ENCODE measurements around the gene INO80B. TPM values are rescaled to one million over a fixed set of nuclear protein-coding genes. Genes with fewer than 3 reads are reported as not detected.

INO80B gene
- total RNA-seq, 1 experiment from 2014 or later = 26.5 TPM

DNA sequence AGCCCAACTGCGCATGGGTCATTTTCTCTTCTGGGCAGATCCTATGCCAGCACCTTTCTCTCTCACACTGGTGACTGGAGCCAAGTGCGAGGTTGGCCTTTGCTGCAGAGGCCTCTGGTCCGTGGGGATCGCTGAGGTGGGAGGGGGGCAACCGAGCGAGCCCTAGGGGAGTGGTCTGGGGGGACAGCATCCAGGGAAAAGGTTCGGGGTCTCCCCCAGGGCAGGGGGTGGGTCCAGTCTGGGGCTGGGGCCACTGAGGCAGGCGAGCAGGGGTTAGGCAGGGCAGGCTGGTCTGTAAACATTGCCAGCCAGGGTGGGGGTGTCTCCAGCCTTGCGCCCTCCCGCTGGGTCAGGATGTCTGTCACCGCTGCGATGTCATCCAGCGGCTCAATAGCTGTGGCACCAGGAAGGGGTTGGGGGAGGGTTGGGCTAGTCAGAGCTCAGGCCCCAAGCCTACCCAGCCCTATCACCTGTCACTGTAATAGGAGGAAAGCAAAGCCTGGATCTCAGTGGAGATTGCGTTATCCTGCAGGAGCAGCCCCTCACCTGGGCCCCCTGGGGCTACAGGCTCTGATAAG, 28.6 kb upstream of the INO80B start:
- DNase-seq (ENCODE audit: low read depth, low spot score) (no peak), ATAC-seq (no peak)
- intact Hi-C loops (cut with micrococcal nuclease; ENCODE audit: unreplicated experiment) = no loop called here
- Histone ChIP-seq H3K27ac (ENCODE audit: low read length) (no peak overlapping the region), H3K4me3 (ENCODE audit: low read depth in 2 of 2, low read length in 2 of 2) (no peak overlapping the region), H3K27me3 (ENCODE audit: control insufficient read depth, insufficient read depth, low read length) (no peaks in the 10 kb centered on the region), H3K4me1 (ENCODE audit: control insufficient read depth, insufficient read depth, low read length) (peaks cover 3% of the 10 kb centered on the region; the same call in 1 of the 2 replicates), H3K9me3 (ENCODE audit: control insufficient read depth, insufficient read depth, low read depth, low read length) (no peaks in the 10 kb centered on the region), H3K36me3 (ENCODE audit: control insufficient read depth, insufficient read depth, low read length) (peaks cover 4% of the 10 kb centered on the region)
- BruUV-seq (replicated peaks) = no TSS peak
- ChIA-PET POLR2A (no interaction called here), CTCF (no interaction called here)
- TF ChIP-seq SIN3A (IDR thresholded peaks at IDR 0.05; ENCODE audit: borderline replicate concordance, insufficient read depth, low read depth, low read length) (no peak), TCF7L2 (IDR thresholded peaks at IDR 0.05; ENCODE audit: low read depth, low read length) (no peak), POLR2AphosphoS5 (IDR thresholded peaks at IDR 0.05; ENCODE audit: low read depth, low read length) (no peak)
- TF ChIP-seq, protein P1, sequence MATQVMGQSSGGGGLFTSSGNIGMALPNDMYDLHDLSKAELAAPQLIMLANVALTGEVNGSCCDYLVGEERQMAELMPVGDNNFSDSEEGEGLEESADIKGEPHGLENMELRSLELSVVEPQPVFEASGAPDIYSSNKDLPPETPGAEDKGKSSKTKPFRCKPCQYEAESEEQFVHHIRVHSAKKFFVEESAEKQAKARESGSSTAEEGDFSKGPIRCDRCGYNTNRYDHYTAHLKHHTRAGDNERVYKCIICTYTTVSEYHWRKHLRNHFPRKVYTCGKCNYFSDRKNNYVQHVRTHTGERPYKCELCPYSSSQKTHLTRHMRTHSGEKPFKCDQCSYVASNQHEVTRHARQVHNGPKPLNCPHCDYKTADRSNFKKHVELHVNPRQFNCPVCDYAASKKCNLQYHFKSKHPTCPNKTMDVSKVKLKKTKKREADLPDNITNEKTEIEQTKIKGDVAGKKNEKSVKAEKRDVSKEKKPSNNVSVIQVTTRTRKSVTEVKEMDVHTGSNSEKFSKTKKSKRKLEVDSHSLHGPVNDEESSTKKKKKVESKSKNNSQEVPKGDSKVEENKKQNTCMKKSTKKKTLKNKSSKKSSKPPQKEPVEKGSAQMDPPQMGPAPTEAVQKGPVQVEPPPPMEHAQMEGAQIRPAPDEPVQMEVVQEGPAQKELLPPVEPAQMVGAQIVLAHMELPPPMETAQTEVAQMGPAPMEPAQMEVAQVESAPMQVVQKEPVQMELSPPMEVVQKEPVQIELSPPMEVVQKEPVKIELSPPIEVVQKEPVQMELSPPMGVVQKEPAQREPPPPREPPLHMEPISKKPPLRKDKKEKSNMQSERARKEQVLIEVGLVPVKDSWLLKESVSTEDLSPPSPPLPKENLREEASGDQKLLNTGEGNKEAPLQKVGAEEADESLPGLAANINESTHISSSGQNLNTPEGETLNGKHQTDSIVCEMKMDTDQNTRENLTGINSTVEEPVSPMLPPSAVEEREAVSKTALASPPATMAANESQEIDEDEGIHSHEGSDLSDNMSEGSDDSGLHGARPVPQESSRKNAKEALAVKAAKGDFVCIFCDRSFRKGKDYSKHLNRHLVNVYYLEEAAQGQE (IDR thresholded peaks at IDR 0.05; ENCODE audit: insufficient read depth in 1 of 2, low read depth in 2 of 2, low read length in 1 of 2) = no peak
- TF ChIP-seq, protein P2, sequence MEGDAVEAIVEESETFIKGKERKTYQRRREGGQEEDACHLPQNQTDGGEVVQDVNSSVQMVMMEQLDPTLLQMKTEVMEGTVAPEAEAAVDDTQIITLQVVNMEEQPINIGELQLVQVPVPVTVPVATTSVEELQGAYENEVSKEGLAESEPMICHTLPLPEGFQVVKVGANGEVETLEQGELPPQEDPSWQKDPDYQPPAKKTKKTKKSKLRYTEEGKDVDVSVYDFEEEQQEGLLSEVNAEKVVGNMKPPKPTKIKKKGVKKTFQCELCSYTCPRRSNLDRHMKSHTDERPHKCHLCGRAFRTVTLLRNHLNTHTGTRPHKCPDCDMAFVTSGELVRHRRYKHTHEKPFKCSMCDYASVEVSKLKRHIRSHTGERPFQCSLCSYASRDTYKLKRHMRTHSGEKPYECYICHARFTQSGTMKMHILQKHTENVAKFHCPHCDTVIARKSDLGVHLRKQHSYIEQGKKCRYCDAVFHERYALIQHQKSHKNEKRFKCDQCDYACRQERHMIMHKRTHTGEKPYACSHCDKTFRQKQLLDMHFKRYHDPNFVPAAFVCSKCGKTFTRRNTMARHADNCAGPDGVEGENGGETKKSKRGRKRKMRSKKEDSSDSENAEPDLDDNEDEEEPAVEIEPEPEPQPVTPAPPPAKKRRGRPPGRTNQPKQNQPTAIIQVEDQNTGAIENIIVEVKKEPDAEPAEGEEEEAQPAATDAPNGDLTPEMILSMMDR (IDR thresholded peaks at IDR 0.05) = no peak
- in situ Hi-C loops (cut with HindIII; ENCODE audit: low pct_unique_long_range_greater_than_20kb, low sequenced_read_pairs) = no loop called here

DNA sequence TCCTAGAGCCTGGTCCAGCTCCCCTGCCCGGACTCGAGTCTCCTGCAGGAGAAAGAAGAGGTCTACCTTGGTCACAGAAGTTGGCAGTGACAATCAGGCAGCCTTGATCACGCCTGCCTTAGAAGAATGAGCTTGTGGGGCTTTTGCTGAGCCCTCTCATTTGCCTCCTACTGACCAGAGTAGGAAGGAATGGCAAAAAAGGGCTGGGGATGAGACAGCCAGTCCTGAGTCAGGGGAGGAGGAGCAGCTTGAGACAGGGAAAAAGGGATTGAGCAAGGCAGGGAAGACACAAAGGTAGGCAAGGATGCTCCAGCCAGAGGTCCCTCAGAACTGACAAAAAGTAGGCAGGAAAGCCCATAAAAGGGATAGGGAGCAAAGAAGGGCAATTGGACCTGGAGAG, 27.3 kb upstream of the INO80B start:
- peaks cover 7% of the 10 kb centered on the region for H3K36me3 ChIP-seq (ENCODE audit: control insufficient read depth, insufficient read depth, low read length)
- no peak for DNase-seq (ENCODE audit: low read depth, low spot score)
- CTCF ChIA-PET = no interaction called here

More for the DNA sequence above, 27.3 kb upstream of the INO80B start:
- Histone ChIP-seq H3K4me1 (ENCODE audit: control insufficient read depth, insufficient read depth, low read length) (peaks cover 3% of the 10 kb centered on the region; the same call in 1 of the 2 replicates), H3K9me3 (ENCODE audit: control insufficient read depth, insufficient read depth, low read depth, low read length) (no peaks in the 10 kb centered on the region), H3K4me3 (ENCODE audit: low read depth in 2 of 2, low read length in 2 of 2) (no peak overlapping the region), H3K27me3 (ENCODE audit: control insufficient read depth, insufficient read depth, low read length) (no peaks in the 10 kb centered on the region), H3K27ac (ENCODE audit: low read length) (no peak overlapping the region)
- no peak for ATAC-seq
- in situ Hi-C loops (cut with HindIII; ENCODE audit: low pct_unique_long_range_greater_than_20kb, low sequenced_read_pairs) = no loop called here
- no TSS peak for BruUV-seq (replicated peaks)
- TF ChIP-seq, protein P1 (IDR thresholded peaks at IDR 0.05; ENCODE audit: insufficient read depth in 1 of 2, low read depth in 2 of 2, low read length in 1 of 2) = no peak
- no peak for TF ChIP-seq TCF7L2 (IDR thresholded peaks at IDR 0.05; ENCODE audit: low read depth, low read length)
- TF ChIP-seq SIN3A (IDR thresholded peaks at IDR 0.05; ENCODE audit: borderline replicate concordance, insufficient read depth, low read depth, low read length) = no peak
- TF ChIP-seq POLR2AphosphoS5 (IDR thresholded peaks at IDR 0.05; ENCODE audit: low read depth, low read length) = no peak
- TF ChIP-seq, protein P2 (IDR thresholded peaks at IDR 0.05) = no peak
- intact Hi-C loops (cut with micrococcal nuclease; ENCODE audit: unreplicated experiment) = no loop called here
- POLR2A ChIA-PET = no interaction called here
